GM12874 (cell line): Measurements from ENCODE around the gene NBEA.

Experiments used
- TF ChIP-seq, protein P1 (sequence below): IDR thresholded peaks from 2 replicates; pipeline ENCODE4 v1.5.1; 2011; ENCODE audit warnings: low read depth, mild to moderate bottlenecking, control low read depth, low read length, moderate library complexity; ENCODE audit not compliant: insufficient read depth

The NBEA gene

DNA sequence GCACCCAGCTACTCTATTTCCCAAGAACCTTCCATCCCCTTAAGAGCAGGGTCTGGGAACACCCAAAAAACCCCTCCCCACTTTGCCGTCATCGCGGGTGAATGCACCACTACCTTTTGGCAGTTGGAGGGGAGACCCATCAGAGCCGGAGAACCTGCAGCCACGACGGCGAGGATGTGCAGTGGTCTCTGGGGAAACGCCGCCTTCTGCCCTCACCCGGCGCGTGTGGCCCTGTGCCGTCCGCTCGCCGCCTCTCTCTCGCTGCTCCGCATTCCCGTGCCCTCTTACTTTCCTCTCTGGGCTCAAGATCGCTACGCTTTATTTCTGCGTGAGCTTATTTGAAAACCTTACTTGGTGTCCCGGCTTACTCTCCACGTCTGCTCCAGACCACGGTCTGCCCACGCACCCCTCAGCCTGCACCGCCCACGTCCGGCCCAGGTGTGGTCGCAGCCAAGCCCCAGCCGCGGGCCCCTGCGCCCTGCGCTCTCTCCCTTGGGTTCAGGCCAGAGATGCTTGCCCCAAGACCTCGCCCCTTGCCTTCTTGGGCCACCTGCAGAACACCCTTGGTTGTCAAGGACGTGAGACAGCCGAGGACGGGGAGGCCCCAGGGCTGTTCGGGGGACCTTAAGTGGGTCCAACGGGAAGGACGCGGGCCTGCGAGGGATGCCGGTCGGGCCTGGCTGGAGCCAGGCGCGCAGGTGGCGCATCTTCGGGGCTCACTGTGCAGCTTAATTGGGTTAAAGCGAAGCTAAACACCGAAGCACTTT lies 536.4 kb downstream of the NBEA start:
- TF ChIP-seq, protein P1, sequence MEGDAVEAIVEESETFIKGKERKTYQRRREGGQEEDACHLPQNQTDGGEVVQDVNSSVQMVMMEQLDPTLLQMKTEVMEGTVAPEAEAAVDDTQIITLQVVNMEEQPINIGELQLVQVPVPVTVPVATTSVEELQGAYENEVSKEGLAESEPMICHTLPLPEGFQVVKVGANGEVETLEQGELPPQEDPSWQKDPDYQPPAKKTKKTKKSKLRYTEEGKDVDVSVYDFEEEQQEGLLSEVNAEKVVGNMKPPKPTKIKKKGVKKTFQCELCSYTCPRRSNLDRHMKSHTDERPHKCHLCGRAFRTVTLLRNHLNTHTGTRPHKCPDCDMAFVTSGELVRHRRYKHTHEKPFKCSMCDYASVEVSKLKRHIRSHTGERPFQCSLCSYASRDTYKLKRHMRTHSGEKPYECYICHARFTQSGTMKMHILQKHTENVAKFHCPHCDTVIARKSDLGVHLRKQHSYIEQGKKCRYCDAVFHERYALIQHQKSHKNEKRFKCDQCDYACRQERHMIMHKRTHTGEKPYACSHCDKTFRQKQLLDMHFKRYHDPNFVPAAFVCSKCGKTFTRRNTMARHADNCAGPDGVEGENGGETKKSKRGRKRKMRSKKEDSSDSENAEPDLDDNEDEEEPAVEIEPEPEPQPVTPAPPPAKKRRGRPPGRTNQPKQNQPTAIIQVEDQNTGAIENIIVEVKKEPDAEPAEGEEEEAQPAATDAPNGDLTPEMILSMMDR: no peak

DNA sequence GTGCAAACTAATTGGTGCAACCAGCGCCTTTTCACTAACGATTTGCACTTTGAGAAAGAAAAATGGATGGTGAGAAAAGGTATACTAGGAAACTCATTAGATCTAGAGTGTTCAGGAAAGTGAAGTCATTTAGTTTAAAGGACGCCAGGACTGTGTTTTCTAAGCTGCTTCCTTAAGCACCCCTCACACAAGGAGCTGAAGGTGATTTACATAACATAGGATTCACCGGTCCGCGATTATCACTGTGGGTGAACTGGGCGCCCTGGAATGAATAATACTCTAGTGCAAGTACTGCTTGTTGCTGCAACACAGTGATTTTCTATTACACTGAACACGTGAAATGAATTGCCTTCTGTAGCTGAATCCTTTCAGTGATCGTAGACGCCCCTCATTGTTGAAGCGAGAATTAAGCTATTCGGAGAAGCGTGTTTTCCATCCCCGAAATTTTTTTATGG lies 537.0 kb downstream of the NBEA start:
- TF ChIP-seq, protein P1: no peak

- TF ChIP-seq, protein P1: no peak
Measured at GRCh38 chr13:35479706-35480105, 537.6 kb downstream of the NBEA start.

DNA sequence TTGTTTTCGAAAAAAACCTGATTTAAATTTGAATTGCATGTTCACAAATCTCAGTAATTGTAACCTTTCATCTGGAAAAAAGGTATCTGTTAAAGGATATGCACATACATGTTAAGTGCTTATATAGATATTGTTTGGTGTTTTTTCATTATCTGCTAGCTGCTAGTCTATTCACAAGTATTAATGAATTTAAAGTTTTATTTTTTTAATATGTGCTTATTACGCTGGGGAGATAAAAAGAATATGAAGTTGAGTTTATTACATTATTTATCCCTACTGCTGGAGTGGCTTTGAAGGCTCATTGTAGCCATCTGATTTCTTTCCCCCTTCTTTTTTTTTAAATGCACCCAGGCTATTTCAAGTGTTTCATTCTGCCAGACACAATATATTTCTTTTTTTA lies 538.3 kb downstream of the NBEA start:
- TF ChIP-seq, protein P1: no peak

GRCh38 chr13:35481777-35482176 lies 539.7 kb downstream of the NBEA start:
- TF ChIP-seq, protein P1: no peak

GRCh38 chr13:35482527-35482926 lies 540.5 kb downstream of the NBEA start:
- TF ChIP-seq, protein P1: no peak

GRCh38 chr13:35483761-35484160 lies 541.7 kb downstream of the NBEA start:
- TF ChIP-seq, protein P1: no peak
